Liver (tissue), 9 donors: ENCODE data around the gene GIMAP1. TPM values are rescaled to one million over a fixed set of nuclear protein-coding genes. Genes with fewer than 3 reads are reported as not detected.

Experiments
- DNase-seq: peaks from one replicate; pipeline ENCODE4 v3.0.0-alpha.2; 2017; ENCODE audit warnings: low spot score
- H3K27ac ChIP-seq, 2 donors: one replicate each; pipeline ENCODE4 v1.7.0; 2013; ENCODE audit warnings: inconsistent platforms in 2 of 2, low read length in 2 of 2, control low read depth in 1 of 2, low read depth in 1 of 2, mild to moderate bottlenecking in 1 of 2
- H3K27me3 ChIP-seq, 4 donors: one replicate each; pipeline versions ENCODE4 v1.6.1 to v1.7.0; 2013; ENCODE audit warnings: low read length in 3 of 4, inconsistent platforms in 1 of 4, mild to moderate bottlenecking in 1 of 4, moderate library complexity in 1 of 4; ENCODE audit not compliant: control insufficient read depth in 4 of 4, insufficient read depth in 4 of 4
- H3K36me3 ChIP-seq, 4 donors: one replicate each; pipeline versions ENCODE4 v1.6.1 to v1.7.0; 2013; ENCODE audit warnings: low read length in 3 of 4, mild to moderate bottlenecking in 3 of 4, low read depth in 1 of 4, moderate library complexity in 1 of 4; ENCODE audit not compliant: control insufficient read depth in 4 of 4, insufficient read depth in 3 of 4
- H3K4me1 ChIP-seq, 4 donors: one replicate each; pipeline versions ENCODE4 v1.6.1 to v1.7.0; 2013; ENCODE audit warnings: low read length in 3 of 4, mild to moderate bottlenecking in 3 of 4, moderate library complexity in 1 of 4; ENCODE audit not compliant: control insufficient read depth in 4 of 4, insufficient read depth in 4 of 4
- H3K4me3 ChIP-seq, 3 donors: one replicate each; pipeline versions ENCODE4 v1.6.1 to v1.7.0; 2013; ENCODE audit warnings: low read length in 3 of 3, control low read depth in 1 of 3, low read depth in 1 of 3, mild to moderate bottlenecking in 1 of 3
- H3K9ac ChIP-seq, 2 donors: one replicate each; pipeline ENCODE4 v1.7.0; 2013; ENCODE audit warnings: low read length in 2 of 2, mild to moderate bottlenecking in 2 of 2, moderate library complexity in 2 of 2, control low read depth in 1 of 2, low read depth in 1 of 2
- H3K9me3 ChIP-seq, 4 donors: one replicate each; pipeline versions ENCODE4 v1.6.1 to v1.7.0; 2013; ENCODE audit warnings: low read length in 3 of 4; ENCODE audit not compliant: control insufficient read depth in 4 of 4
- ATF3 ChIP-seq: IDR thresholded peaks from 2 replicates; pipeline ENCODE4 v1.6.1; 2016; ENCODE audit warnings: antibody characterized with exemption
- CTCF ChIP-seq: fragments of 150-350 bp; IDR thresholded peaks from 2 replicates; pipeline ENCODE4 v1.5.1; 2017; ENCODE audit warnings: improper control_type of control experiment, low read depth, low read length; ENCODE audit not compliant: missing input control
- EGR1 ChIP-seq, 2 donors: IDR thresholded peaks; 2 replicates each; pipeline ENCODE4 v1.6.1; 2016 to 2018; ENCODE audit warnings: antibody characterized with exemption in 2 of 2, low read depth in 2 of 2
- FOXA1 ChIP-seq: IDR thresholded peaks from 2 replicates; pipeline ENCODE4 v1.6.1; 2016; ENCODE audit warnings: antibody characterized with exemption
- FOXA2 ChIP-seq: IDR thresholded peaks from 2 replicates; pipeline ENCODE4 v1.6.1; 2016; ENCODE audit warnings: antibody characterized with exemption
- GABPA ChIP-seq, 2 donors: IDR thresholded peaks in 1 of 2; conservative IDR thresholded peaks in 1 of 2; 2 replicates each; pipeline ENCODE4 v1.6.1; 2016; ENCODE audit warnings: antibody characterized with exemption in 2 of 2, mild to moderate bottlenecking in 1 of 2, moderate library complexity in 1 of 2
- HNF4A ChIP-seq, 2 donors: conservative IDR thresholded peaks; 2 replicates each; pipeline ENCODE4 v1.6.1; 2016; ENCODE audit warnings: antibody characterized with exemption in 2 of 2, mild to moderate bottlenecking in 2 of 2
- HNF4G ChIP-seq: IDR thresholded peaks from 2 replicates; pipeline ENCODE4 v1.6.1; 2016; ENCODE audit warnings: antibody characterized with exemption
- JUND ChIP-seq, 2 donors: IDR thresholded peaks; 2 replicates each; pipeline ENCODE4 v1.6.1; 2016; ENCODE audit warnings: antibody characterized with exemption in 2 of 2
- MAX ChIP-seq: IDR thresholded peaks from 2 replicates; pipeline ENCODE4 v1.6.1; 2016; ENCODE audit warnings: antibody characterized with exemption
- NR2F2 ChIP-seq: IDR thresholded peaks from 2 replicates; pipeline ENCODE4 v1.6.1; 2016; ENCODE audit warnings: antibody characterized with exemption
- RAD21 ChIP-seq, 2 donors: IDR thresholded peaks; 2 replicates each; pipeline ENCODE4 v1.6.1; 2016; ENCODE audit warnings: antibody characterized with exemption in 2 of 2, mild to moderate bottlenecking in 2 of 2
- REST ChIP-seq: IDR thresholded peaks from 2 replicates; pipeline ENCODE4 v1.6.1; 2016; ENCODE audit warnings: antibody characterized with exemption, mild to moderate bottlenecking
- SP1 ChIP-seq: IDR thresholded peaks from 2 replicates; pipeline ENCODE4 v1.6.1; 2018; ENCODE audit warnings: antibody characterized with exemption, mild to moderate bottlenecking
- TAF1 ChIP-seq: conservative IDR thresholded peaks from 2 replicates; pipeline ENCODE4 v1.6.1; 2016; ENCODE audit warnings: antibody characterized with exemption, mild to moderate bottlenecking
- YY1 ChIP-seq: IDR thresholded peaks from 2 replicates; pipeline ENCODE4 v1.6.1; 2016; ENCODE audit warnings: antibody characterized with exemption, mild to moderate bottlenecking
- WGBS: extraction: QIAGEN DNeasy Blood & Tissue Kit; methylation state at CpG from one replicate; pipeline ENCODE4 v1.1.7; 2013; 5-methylcytosine and 5-hydroxymethylcytosine counted together
- polyA plus RNA-seq, 2 donors: library from polyadenylated mRNA; stranded (reverse) in 1 of 2; unstranded in 1 of 2; fragments of 200-250 nt in 1 of 2; fragments of >200 nt in 1 of 2; fragmentation: Nextera tagmentation in 1 of 2; extraction: Ambion mirVana in 1 of 2; gene quantifications; one replicate each; pipeline versions ENCODE4 v1.2.1 to v1.2.3, GENCODE V29; 2013 to 2015
- total RNA-seq, 2 donors: library from RNA; depleted of rRNA; stranded (reverse); fragments of >200 nt; gene quantifications; one replicate each; pipeline ENCODE4 v1.2.3, GENCODE V29; 2014
- donor health status: healthy.
- donor health status: healthy.
- donor health status: healthy.
- donor health status: healthy.
- donor health status: healthy.

The GIMAP1 gene
- total and polyA plus RNA-seq, 4 donors: 1.5 to 3.8 (median 2.5) TPM

GRCh38 chr7:150735596-150736358 is 19.4 kb downstream of the GIMAP1 start:
- Histone ChIP-seq H3K4me1 (peaks cover 5 to 15% (median 12%) of the 10 kb centered on the region in 4 donors), H3K36me3 (no peaks in the 10 kb centered on the region), H3K9me3 (no peaks in the 10 kb centered on the region), H3K4me3 (no peak overlapping the region), H3K9ac (no peak overlapping the region), H3K27ac (no peak overlapping the region), H3K27me3 (no peaks in the 10 kb centered on the region)
- WGBS: 92% methylated on average over 3 of the region's 3 CpGs
- TF ChIP-seq ATF3 (no peak), NR2F2 (no peak), REST (no peak), FOXA2 (no peak), HNF4A (conservative IDR thresholded peaks at IDR 0.05) (no peak), CTCF (no peak), RAD21 (IDR thresholded peaks at IDR 0.05) (no peak), SP1 (no peak), GABPA (IDR thresholded peaks at IDR 0.05 in 1 of 2, conservative IDR thresholded peaks at IDR 0.05 in 1 of 2) (no peak), MAX (no peak)
- DNase-seq: no peak

- H3K4me3 ChIP-seq: peak overlapping the region in 1 of 3 donors; percentile 30
- no peaks in the 10 kb centered on the region for H3K27me3 ChIP-seq
- peak overlapping the region in 1 of 2 donors; percentile 2 for H3K9ac ChIP-seq
- H3K36me3 ChIP-seq: no peaks in the 10 kb centered on the region
- peaks cover 5 to 15% (median 12%) of the 10 kb centered on the region in 4 donors for H3K4me1 ChIP-seq
- no peaks in the 10 kb centered on the region for H3K9me3 ChIP-seq
- DNase-seq: no peak
- peak overlapping the region; percentile 21 to 48 for H3K27ac ChIP-seq
- WGBS: 69% methylated on average over 4 of the region's 4 CpGs
- TF ChIP-seq ATF3 (no peak), HNF4G (no peak), TAF1 (no peak), NR2F2 (no peak), CTCF (no peak), EGR1 (IDR thresholded peaks at IDR 0.05; ENCODE audit: low read depth in 2 of 2) (no peak), HNF4A (conservative IDR thresholded peaks at IDR 0.05) (no peak), FOXA2 (no peak), MAX (no peak), YY1 (no peak), SP1 (no peak), RAD21 (IDR thresholded peaks at IDR 0.05) (no peak), GABPA (IDR thresholded peaks at IDR 0.05 in 1 of 2, conservative IDR thresholded peaks at IDR 0.05 in 1 of 2) (no peak), FOXA1 (no peak), JUND (IDR thresholded peaks at IDR 0.05) (no peak), REST (no peak)
Observed at GRCh38 chr7:150736864-150737263, 20.5 kb downstream of the GIMAP1 start.
